ENCODE results near the gene GLOD4.

DNA sequence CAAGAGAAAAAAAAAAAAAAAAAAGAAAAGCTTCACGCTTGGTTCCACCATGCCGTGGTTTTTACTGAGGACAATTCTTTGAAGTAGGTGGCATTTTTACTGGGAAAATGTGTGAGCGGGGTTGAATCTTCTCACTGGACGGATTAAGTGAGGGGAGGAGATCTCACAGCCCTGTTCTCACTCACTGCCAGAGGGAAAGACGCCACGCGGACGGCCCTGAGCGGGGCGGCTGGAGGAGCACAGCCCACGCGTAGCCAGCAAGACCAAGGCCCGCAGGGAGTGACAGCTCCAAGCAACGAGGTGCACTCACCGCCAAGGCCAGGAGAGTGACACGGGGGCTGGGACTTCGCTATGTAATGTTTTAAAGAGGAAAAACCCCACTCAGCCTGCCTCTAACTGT lies 43.1 kb upstream of the GLOD4 start:
- TF ChIP-seq, protein P1, sequence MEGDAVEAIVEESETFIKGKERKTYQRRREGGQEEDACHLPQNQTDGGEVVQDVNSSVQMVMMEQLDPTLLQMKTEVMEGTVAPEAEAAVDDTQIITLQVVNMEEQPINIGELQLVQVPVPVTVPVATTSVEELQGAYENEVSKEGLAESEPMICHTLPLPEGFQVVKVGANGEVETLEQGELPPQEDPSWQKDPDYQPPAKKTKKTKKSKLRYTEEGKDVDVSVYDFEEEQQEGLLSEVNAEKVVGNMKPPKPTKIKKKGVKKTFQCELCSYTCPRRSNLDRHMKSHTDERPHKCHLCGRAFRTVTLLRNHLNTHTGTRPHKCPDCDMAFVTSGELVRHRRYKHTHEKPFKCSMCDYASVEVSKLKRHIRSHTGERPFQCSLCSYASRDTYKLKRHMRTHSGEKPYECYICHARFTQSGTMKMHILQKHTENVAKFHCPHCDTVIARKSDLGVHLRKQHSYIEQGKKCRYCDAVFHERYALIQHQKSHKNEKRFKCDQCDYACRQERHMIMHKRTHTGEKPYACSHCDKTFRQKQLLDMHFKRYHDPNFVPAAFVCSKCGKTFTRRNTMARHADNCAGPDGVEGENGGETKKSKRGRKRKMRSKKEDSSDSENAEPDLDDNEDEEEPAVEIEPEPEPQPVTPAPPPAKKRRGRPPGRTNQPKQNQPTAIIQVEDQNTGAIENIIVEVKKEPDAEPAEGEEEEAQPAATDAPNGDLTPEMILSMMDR (IDR thresholded peaks at IDR 0.05), result no peak
- TF ChIP-seq POLR2A (IDR thresholded peaks at IDR 0.05), result no peak
